AG08395 (cell line): ENCODE results near the gene ENAH.
"Not testable (repeated sequence)": the region's sequence is repeated elsewhere in the genome, so short reads cannot be mapped to it uniquely, and the experiment has no call there.

Source experiments
- DNase-seq: peaks from one replicate; pipeline ENCODE4 v3.0.0; 2012; ENCODE audit warnings: mixed read lengths, low spot score

Gene ENAH

DNA sequence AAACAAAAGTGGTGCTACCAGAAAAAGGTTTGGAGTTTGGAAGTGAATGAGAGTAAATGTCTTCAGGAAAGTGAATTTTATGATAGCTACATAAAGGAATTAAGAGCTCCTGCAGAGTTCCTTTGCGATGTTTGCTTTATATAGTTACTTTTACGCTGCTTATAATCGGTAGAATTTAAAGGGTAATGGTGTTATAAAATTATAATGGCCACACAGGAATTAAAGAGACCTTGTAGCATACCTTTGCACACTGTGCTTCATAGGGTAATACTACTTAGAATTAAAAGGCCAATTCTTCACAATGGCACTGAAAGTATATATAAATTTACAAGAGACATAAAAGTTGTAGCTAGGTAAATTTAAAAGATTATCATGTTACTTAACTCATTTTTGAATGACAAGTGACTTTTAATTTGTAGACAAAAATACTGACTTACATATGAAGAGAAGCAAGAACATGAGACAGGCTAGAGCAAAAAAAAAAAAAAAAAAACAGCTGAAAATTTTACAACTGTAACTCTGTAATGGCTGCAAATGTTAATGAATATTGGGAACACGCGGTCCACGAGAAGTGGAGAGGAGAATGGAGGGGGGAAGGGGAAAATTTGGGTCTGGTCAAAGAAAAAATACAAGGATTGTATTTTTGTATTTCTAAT, 159.2 kb downstream of the ENAH start:
- no peak for DNase-seq

DNA sequence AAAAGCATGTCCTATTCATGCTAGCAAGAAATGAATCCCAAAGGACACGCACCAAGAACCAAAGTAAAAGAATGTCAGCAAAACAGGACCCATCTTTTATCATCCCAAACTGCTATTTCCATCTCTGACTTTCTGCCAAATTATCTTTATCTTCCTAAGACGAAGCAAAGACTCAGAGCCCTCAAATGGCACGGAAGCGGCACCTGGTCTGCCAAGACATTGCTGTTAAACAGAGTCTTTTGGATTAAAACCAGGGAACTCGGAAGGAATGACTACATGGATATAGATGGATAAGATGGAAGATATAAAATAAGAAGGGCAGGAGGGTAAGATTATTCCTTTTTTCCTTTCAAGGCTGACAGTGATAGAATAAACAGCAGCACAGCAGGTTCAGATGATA, 164.2 kb downstream of the ENAH start:
- no peak for DNase-seq

DNA sequence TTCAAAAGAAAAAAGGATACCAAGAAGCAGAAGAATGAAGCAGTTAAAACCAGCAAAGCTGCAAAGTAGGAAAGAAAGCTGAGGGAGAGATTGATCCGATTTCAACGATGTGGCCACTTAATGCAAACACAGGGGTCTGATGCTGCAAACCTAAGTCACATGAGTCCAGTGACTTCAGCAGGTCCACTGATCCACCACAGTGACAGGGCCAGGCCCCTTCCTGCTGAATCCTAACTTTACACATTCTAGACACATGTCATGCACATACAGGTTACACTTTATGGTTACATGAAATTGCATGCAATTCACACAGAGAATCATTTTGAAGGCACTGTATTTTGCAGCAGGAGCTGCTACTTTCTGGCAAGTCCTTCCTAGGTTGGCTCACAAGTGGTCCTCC, 166.1 kb downstream of the ENAH start:
- DNase-seq = no peak

DNA sequence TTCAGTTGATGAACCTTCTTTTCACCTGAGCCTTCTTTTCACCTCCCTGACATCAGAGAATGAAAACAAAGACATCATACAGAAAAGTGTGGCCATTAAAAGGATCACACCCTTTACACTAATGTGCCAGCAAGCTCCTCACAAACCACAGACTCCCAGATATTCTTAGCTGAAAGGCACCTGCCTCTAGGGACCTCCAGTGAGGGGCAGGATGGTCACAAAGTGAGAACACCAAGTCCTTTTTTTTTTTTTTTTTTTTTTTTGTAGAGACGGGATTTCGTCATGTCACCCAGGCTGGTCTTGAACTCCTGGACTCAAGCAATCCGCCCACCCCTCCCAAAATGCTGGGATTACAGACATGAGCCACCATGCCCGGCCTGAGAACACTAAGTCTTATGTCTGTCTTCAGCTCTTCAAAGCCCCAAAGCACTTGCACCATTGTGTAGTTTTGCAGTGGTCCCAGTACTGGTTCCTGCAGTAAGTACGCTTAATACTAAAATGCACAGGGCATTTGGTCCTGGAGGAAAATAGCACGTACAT, 166.9 kb downstream of the ENAH start:
- no peak for DNase-seq

DNA sequence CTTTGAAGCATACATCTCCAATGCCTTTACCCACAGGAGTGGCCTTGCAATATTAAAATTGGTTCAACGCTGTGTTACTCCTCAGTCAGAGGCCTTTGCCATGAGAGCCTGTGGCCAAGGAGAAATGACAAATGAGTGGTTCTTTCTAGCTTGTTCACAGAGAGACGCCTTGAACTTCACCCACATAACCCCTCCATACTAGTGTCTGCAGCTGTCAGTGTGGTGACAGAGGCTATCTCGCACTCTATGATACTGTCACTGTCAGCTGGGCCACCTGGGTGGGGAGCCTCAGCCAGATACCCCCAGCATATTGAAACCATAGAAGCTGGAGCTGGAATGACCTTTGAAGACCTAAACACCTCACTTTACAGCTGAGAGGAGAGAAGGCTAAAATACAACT, 167.7 kb downstream of the ENAH start:
- DNase-seq = no peak

DNA sequence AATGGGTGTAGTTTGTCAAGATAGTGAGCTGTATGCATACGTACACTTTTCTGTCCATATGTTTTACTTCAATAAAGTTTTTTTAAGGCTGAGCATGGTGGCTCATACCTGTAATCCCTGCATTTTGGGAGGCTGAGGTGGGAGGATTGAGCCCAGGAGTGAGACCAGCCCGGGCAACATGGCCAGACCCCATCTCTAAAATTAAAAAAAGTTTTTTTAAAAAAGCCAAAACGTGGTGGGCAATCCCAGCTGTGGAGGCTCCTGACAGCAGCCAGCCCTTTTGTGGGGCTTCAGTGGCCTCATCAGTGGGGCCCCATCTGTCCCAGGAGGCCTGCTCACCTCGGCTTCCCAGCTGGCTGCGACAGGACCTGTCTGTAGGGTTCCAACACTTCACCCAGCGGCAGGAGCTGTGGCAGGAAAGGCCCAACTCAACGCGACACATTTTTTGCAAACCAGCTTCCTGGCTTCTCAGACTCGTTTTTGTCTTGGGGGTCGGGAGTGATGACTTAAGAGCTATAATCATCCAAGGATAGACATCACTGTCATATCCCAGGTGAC, 168.2 kb downstream of the ENAH start:
- DNase-seq = no peak

DNA sequence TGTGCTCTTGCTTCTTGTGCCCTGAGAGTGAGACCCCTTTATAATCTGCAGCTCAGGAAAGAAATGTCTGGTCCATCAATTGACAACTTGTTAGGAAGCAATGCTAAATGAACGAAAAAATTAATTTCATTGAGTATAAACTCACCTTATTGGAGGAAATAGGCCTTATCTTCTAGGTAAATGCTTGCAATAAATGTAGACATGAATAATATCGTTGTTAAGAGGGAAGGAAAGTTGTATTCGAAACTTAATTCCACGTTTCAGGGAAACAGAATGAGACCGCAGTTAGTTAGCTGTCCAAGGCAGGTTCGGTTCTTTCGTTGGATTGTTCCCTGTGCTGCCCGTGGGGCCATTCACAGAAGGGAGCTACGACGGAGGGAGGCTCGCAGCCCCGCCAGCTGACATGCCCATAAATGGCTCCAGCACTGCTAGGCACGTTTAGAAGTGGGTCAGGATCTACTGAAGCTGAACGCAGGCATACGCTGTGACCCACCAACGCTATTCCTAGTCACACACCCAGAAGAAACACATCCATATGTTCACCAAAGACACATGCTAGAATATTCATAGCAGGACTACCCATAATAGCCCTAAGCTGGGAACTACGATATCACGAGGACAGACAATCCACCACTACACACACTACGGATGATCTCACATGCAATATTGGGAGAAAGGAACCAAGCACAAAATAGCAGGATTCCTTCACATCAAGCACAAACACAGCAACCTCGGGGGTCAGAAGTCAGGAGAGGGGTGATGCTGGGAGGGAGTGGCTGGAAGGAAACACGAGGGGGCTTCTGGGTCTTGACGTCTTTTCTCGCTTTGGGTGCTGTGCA, 168.9 kb downstream of the ENAH start:
- no peak for DNase-seq

DNA sequence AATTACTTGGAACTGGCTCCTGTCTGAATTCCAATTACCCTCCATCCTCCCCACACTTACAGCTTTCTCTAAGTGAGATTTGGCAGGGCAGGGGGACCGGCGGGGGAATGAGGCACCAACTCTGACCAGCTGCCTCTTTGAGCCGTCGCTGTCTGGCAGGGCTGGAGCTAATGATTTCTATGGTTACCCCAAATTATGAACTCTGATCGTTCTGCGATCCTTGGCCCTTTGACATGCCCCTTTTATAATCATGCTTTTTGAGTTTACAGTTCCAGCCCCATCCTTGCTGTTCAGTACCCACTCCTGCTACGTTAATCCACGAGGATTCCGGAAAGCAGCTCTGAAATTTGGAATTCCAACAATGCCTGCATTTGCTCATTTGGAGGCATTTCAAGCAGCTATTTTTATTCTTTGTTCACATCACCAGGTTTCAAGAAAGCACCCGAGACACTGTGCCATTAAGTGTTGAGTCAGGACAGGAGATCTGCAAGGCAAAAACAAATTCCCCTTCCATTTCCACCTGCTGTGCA, 170.4 kb downstream of the ENAH start:
- DNase-seq = peak; percentile 68

DNA sequence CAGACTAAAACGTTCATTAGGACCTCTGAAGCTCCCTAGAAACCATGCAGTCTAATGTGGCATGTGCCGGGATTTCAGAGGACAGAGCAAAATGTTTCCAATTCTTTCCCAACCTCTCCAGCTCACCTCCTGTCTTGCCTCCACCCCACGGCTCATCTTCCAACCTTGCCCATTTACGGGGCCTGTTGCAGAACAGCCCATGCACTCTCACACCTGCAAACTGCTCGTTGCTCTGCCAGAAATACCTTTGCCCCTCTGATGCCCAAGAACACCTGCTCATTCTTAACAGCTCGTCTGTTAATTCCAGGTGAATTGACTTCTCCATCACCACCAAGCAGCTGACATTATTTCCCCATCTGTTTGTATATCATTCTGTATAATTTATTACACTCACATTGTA, 171.2 kb downstream of the ENAH start:
- DNase-seq = no peak

DNA sequence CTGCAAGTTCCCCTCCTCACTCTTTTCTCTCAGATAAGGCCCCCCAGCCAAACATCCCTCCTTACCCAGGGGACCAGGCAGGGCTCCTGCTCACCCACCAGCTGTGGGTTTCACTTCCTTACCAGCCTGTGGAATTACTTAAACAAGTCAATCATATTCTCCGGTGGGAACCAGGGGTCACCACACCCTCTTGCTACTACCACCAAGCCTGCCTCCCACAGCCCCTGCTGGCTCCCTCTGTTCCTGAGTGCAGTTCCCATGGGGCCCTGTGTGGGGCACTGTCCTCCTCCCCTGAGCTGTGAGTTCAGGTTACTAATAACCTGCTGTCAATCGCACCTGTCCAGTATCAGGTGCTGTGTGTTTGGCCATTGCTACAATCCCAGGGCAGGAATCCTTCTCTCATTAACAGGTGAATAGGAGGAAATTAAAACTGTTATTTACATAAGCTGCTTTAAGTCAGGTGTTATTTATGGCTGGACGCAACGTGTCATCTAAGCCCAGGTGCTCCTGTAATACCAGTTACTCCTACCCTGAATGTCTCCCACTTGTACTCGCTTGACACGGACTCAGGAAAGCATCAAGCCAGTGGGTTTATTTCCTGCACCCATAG, 172.0 kb downstream of the ENAH start:
- no peak for DNase-seq

DNA sequence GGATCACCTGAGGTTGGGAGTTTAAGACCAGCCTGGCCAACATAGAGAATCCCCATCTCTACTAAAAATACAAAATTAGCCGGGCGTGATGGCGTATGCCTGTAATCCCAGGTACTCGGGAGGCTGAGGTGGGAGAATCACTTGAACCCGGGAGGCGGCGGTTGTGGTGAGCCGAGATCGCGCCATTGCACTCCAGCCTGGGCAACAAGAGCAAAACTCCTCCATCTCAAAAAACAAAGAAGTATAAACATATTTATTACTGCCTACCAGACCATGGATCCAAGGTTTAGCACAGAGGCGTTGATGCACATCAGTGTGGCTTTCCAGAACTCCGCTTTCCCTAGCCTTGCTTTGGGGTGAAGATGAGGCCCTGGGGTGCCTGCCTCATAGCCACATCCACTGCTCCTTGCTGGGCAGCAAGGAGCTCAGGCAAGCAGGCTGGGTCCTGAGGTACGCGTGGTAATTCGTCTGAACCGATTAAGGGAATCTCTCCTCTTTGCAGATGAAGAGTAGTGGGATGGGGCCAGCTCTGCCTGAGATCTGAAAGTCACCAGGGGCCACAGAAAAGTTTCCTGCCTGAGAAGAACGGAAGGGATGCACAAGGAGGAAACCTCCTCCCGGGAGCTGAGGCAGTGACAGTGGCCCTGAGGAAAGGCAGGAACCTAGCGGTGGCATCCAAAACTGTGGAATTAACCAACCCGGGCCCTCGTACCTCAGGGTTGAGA, 172.8 kb downstream of the ENAH start:
- DNase-seq = no peak

DNA sequence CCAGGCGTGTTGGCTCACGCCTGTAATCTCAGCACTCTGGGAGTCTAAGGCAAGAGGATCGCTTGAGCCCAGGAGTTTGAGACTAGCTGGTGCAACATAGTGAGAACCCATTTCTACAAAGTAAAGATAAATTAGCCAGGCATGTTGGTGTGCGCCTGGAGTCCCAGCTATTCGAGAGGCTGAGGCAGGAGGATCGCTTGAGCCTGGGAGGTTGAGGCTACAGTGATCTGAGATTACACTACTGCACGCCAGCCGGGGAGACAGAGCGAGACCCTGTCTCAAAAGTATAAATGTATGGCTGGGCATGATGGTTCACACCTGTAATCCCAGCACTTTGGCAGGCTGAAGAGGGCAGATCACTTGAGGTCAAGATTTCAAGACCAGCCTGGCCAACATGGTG, 173.6 kb downstream of the ENAH start:
- no peak for DNase-seq

DNA sequence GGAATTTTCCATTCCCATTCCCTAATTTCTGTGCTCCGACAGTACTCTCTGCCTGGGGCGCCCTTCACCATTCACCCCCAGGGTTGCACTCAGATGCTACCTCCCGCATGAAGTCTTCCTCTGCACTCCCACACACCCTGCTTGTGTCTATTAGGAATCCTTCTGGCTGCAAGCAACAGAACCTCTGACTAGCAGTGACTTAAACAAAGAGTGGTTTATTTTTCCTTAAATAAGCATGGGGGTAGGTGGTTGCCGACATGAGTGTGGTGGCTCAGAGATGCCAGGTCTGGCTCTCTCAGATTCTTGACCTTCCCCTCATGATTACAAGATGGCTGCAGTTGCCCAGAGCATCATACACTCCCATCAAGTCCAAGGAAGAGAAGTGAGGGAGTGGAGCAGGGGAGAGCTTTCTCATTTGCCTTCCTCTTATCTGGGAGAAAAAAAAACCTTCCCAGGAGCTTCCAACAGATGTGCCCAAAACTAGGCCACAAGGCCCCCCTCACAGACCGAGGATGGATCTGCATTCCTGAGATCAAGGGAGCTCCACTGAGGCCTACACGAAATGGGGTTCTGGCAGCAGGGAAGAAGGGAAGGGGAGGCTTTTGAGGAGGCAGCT, 175.5 kb downstream of the ENAH start:
- no peak for DNase-seq

DNA sequence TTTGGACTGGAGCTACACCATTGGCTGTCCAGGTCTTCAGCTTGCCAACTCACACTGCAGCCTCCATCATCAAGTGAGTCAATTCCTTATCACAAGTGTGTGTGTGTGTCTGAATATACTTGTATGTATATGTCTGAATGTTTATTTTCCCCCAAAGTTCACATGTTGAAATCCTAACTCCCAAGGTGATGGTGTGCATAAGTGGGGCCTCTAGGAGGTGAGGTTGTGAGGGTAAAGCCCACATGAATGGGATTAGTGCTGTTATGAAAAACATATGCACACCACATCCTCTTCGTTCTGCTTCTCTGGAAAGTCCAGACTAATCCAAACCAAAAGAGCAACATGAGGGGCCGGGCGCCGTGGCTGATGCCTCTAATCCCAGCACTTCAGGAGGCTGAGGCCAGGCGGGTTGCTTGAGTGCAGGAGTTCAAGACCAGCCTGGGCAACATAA, 176.4 kb downstream of the ENAH start:
- DNase-seq = no peak

DNA sequence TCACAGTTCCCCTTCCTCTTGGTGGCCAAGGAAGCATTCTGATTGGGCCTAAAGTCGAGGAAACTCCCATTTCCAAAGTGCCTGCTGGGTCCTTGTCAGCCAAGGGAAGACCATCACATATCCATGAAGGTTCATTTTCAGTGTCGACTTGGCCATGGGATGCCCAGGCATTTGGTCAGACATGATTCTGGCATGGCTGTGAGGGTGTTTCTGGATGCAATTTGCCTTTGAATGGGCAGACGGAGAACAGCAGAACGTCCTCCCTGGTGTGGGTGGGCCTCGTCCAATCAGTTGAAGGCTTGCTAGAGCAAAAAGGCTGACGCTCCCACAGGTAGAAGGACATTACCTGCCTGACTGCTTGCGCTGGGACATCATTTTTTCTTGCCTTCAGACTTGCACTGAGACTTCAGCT, 176.8 kb downstream of the ENAH start:
- DNase-seq = no peak

DNA sequence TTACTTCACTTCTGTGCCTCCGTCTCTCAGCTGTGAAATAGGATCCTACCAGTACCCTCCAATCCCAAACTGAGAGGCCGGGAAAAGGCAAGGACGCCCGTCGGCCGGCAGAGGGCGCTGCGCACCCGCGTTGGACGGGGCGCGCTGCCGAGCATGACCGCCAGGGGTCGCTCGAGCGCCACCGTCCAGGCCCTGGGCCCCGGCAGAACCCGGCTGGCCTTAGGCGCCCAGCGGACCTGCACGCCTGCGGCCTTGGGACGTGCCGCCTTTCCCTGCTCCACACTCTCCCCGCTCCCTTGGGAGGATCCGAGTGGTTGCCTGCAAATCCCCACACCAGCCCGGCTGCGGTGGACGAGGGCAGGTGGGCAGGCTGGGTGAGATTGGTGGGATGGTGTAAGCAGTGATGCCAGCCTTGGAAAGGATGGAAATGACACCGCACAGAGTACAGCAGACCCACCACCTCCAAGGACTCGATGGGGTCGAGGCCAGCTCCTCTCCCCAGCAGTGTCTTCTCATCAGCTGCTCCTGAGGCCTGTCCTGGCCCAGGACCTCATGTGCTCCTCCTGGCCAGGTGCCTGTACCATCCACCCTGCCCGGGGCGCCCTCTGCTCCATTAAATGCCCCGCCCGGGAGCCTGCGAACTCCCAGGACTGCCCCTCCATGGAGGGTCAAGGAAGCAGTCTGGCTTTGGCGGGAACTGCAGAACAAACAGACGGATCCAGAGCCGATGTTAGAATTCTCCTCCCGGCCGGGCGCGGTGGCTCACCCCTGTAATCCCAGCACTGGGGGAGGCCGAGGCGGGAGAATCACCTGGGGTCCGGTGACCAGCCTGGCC, 177.7 kb downstream of the ENAH start:
- peak; percentile 83 for DNase-seq

DNA sequence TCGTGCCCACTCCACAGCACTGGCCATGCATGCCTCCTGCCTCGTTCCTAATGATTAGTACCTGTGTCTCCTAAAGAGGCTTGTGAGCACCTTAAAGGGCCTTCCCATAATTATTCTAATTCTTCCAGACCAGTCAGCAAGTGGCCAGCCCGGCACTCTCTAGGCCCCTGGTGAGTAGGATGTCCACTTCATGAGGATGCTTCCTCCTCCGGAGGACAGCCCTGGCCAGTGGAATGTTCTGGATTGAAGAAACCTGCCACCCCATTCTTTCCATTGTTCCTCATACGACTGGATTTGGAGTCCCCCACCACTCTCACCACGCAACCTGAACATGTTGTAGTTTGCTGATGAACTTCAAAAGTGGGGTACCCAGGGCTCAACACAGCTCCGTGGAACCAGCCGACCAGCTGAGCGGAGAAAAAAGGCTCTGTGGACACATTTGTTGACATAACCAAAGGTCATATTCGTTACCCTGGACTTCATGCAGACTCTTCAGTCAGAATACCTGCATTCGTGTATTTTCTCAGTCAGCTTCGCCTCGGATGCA, 178.4 kb downstream of the ENAH start:
- DNase-seq = no peak

DNA sequence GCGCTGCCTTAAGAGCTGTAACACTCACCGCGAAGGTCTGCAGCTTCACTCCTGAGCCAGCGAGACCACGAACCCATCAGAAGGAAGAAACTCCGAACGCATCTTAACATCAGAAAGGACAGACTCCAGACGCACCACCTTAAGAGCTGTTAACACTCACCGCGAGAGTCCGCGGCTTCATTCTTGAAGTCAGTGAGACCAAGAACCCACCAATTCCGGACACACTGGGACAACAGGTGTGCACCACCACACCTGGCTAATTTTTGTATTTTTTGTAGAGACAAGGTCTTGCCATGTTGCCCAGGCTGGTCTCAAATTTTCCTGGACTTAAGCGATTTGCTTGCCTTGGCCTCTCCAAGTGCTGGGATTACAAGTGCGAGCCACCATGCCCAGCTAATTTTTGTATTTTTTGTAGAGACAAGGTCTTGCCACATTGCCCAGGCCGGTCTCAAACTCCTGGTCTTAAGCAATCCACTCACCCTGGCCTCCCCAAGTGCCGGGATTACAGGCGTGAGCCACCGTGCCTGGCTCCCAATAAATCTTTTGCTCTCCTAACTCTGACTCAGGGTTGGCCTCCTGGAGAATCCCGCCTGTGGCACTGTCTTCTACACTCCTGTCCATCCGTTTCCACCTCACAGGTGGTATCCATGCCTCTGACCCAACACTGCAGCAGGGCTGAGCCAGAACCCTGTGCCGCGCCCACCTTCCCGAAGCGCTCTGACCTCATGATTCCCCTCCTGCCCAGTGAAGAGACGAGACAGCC, 179.1 kb downstream of the ENAH start:
- DNase-seq = not testable (repeated sequence)

DNA sequence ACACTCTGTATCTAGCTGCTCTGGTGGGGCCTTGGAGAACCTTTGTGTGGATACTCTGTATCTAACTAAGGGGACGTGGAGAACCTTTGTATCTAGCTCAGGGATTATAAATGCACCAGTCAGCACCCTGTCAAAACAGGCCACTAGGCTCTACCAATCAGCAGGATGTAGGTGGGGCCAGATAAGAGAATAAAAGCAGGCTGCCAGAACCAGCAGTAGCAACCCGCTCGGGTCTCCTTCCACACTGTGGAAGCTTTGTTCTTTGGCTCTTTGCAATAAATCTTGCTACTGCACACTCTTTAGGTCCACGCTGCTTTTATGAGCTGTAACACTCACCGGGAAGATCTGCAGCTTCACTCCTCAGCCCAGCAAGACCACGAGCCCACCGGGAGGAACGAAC, 179.7 kb downstream of the ENAH start:
- DNase-seq = not testable (repeated sequence)
